Activated CD8-positive, alpha-beta memory T cell treated with anti-CD3 and anti-CD28 coated beads for 48 hours (primary cell): ENCODE measurements around the gene ADAMTS17.
"Not testable (repeated sequence)": the region's sequence is repeated elsewhere in the genome, so short reads cannot be mapped to it uniquely, and the experiment has no call there.

Experiments used
- DNase-seq, 3 experiments: peaks; one replicate each; pipeline ENCODE4 v3.0.0-alpha.2; 2020; ENCODE audit warnings: low read depth in 2 of 3, low spot score in 2 of 3

The ADAMTS17 gene

GRCh38 chr15:100093211-100094126 is 248.3 kb downstream of the ADAMTS17 start:
- no peak for DNase-seq

GRCh38 chr15:100092034-100092433 is 249.7 kb downstream of the ADAMTS17 start:
- no peak for DNase-seq

GRCh38 chr15:100090411-100090810 is 251.4 kb downstream of the ADAMTS17 start:
- DNase-seq: no peak

GRCh38 chr15:100084042-100084821 is 257.5 kb downstream of the ADAMTS17 start:
- not testable (repeated sequence) for DNase-seq

GRCh38 chr15:100083572-100083971 is 258.2 kb downstream of the ADAMTS17 start:
- DNase-seq: no peak

- DNase-seq: no peak
These were observed 258.9 kb downstream of the ADAMTS17 start for GRCh38 chr15:100082761-100083402.

- DNase-seq: no peak
These were observed 260.3 kb downstream of the ADAMTS17 start for GRCh38 chr15:100081454-100081853.

- no peak for DNase-seq
These were observed 263.1 kb downstream of the ADAMTS17 start for GRCh38 chr15:100078511-100079220.

- no peak for DNase-seq
These were observed 266.5 kb downstream of the ADAMTS17 start for GRCh38 chr15:100075229-100075628.

- DNase-seq: no peak
These were observed 267.8 kb downstream of the ADAMTS17 start for GRCh38 chr15:100073982-100074381.

- DNase-seq: not testable (repeated sequence)
These were observed 275.1 kb downstream of the ADAMTS17 start for GRCh38 chr15:100066521-100067280.

GRCh38 chr15:100061944-100062343 is 279.8 kb downstream of the ADAMTS17 start:
- DNase-seq: no peak

GRCh38 chr15:100060276-100060926 is 281.4 kb downstream of the ADAMTS17 start:
- DNase-seq: no peak

GRCh38 chr15:100059521-100059920 is 282.3 kb downstream of the ADAMTS17 start:
- DNase-seq: no peak

GRCh38 chr15:100059094-100059493 is 282.7 kb downstream of the ADAMTS17 start:
- DNase-seq: no peak

GRCh38 chr15:100058458-100058857 is 283.3 kb downstream of the ADAMTS17 start:
- DNase-seq: no peak

- no peak for DNase-seq
These were observed 284.5 kb downstream of the ADAMTS17 start for GRCh38 chr15:100057281-100057680.

- no peak for DNase-seq
These were observed 285.2 kb downstream of the ADAMTS17 start for GRCh38 chr15:100056411-100057072.

- no peak for DNase-seq
These were observed 286.0 kb downstream of the ADAMTS17 start for GRCh38 chr15:100055821-100056220.
